B cell (primary cell): ENCODE data around the gene ANKS1A.

Source experiments
- CTCF ChIP-seq: fragments of 200-600 bp; IDR thresholded peaks from one replicate; pipeline ENCODE4 v1.8.0; 2022; ENCODE audit warnings: antibody characterized with exemption, mild to moderate bottlenecking
- EZH2 ChIP-seq: IDR thresholded peaks from 2 replicates; pipeline ENCODE4 v1.6.1; 2012; ENCODE audit warnings: borderline replicate concordance, low read depth, mild to moderate bottlenecking, moderate library complexity, low read length; ENCODE audit not compliant: insufficient read depth, poor library complexity, severe bottlenecking

- TF ChIP-seq CTCF (no peak), EZH2 (no peak)
Observed at GRCh38 chr6:34858681-34859080, 30.4 kb upstream of the ANKS1A start.
